ENCODE results near the gene SMYD4.
A peak's percentile ranks its signal among the peaks of the same experiment; 100 is the strongest.

Gene SMYD4

DNA sequence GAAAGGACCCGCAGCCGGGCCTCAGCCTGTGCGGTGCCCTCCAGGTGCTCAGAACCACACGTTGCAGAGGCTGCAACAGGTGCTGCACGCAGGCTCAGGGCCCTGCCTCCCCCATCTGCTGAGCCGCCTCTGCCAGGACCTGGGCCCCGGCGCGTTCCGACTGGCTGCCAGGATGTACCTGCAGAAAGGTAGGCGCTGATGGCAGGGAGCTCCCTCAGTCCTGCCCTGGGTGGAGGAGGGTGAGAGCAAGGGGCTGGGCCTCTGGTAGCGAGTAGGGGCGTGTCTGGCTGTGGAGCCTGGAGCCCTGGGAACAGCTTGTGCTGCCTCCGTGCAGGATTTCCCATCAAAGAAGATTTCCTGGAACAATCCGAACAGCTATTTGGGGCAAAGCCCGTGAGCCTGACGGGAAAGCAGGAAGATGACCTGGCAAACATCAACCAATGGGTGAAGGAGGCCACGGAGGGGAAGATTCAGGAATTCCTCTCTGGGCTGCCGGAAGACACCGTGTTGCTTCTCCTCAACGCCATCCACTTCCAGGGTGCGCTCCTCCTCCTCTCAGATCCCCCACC lies 82.6 kb downstream of the SMYD4 start:
- H3K4me3 ChIP-seq (ENCODE audit: low read depth, low read length) = no peak overlapping the region
- H3K36me3 ChIP-seq (ENCODE audit: control insufficient read depth in 2 of 2, insufficient read depth in 1 of 2, low read length in 2 of 2) = no peaks in the 10 kb centered on the region
- no peaks in the 10 kb centered on the region for H3K4me1 ChIP-seq (ENCODE audit: control insufficient read depth, insufficient read depth, low read length)
- H3K9me3 ChIP-seq (ENCODE audit: control insufficient read depth, insufficient read depth, low read depth, low read length) = no peaks in the 10 kb centered on the region
- no peak overlapping the region for H3K27ac ChIP-seq (ENCODE audit: extremely low read depth, low read depth, low read length)
- ChIA-PET CTCF (no interaction called here), POLR2A (interaction anchor here (1.0 kb wide), 1 partner anchor 31 kb away, joined by 4 read pairs; no protein-coding TSS in a partner anchor)
- TF ChIP-seq SCRT2 (tag by site-specific recombination; IDR thresholded peaks at IDR 0.05) (peak; percentile 87), ZNF549 (tag by site-specific recombination; IDR thresholded peaks at IDR 0.05) (no peak), ZNF530 (tag by site-specific recombination; IDR thresholded peaks at IDR 0.05; ENCODE audit: low read depth) (no peak)

DNA sequence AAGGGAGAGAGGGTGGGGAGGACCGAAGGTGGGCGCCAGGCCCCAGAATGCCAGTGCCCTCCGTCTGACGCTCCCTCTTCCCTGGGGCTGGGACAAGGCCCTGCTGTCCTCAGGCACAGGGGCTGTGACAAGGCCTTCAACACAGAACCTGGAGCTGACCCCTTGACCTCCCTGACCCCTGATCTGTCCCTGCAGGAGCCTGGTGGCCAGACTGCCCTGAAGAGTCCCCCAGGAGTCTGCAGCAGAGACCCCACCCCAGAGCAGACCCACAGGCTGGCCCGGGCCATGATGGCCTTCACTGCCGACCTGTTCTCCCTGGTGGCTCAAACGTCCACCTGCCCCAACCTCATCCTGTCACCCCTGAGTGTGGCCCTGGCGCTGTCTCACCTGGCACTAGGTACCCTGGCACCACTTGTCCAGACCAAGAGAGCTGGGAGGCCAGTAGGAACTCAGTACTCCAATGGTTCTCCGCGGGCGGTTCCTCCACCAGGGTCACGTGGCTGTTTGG lies 84.1 kb downstream of the SMYD4 start:
- Histone ChIP-seq H3K36me3 (ENCODE audit: control insufficient read depth in 2 of 2, insufficient read depth in 1 of 2, low read length in 2 of 2) (no peaks in the 10 kb centered on the region), H3K9me3 (ENCODE audit: control insufficient read depth, insufficient read depth, low read depth, low read length) (no peaks in the 10 kb centered on the region), H3K4me3 (ENCODE audit: low read depth, low read length) (no peak overlapping the region), H3K4me1 (ENCODE audit: control insufficient read depth, insufficient read depth, low read length) (no peaks in the 10 kb centered on the region), H3K27ac (ENCODE audit: extremely low read depth, low read depth, low read length) (no peak overlapping the region)
- ChIA-PET CTCF (interaction anchor here (0.7 kb wide), 1 partner anchor 38 kb away, joined by 4 read pairs; no protein-coding TSS in a partner anchor), POLR2A (interaction anchor here (0.7 kb wide), 1 partner anchor 29 kb away, joined by 4 read pairs; no protein-coding TSS in a partner anchor)
- TF ChIP-seq, protein P1, sequence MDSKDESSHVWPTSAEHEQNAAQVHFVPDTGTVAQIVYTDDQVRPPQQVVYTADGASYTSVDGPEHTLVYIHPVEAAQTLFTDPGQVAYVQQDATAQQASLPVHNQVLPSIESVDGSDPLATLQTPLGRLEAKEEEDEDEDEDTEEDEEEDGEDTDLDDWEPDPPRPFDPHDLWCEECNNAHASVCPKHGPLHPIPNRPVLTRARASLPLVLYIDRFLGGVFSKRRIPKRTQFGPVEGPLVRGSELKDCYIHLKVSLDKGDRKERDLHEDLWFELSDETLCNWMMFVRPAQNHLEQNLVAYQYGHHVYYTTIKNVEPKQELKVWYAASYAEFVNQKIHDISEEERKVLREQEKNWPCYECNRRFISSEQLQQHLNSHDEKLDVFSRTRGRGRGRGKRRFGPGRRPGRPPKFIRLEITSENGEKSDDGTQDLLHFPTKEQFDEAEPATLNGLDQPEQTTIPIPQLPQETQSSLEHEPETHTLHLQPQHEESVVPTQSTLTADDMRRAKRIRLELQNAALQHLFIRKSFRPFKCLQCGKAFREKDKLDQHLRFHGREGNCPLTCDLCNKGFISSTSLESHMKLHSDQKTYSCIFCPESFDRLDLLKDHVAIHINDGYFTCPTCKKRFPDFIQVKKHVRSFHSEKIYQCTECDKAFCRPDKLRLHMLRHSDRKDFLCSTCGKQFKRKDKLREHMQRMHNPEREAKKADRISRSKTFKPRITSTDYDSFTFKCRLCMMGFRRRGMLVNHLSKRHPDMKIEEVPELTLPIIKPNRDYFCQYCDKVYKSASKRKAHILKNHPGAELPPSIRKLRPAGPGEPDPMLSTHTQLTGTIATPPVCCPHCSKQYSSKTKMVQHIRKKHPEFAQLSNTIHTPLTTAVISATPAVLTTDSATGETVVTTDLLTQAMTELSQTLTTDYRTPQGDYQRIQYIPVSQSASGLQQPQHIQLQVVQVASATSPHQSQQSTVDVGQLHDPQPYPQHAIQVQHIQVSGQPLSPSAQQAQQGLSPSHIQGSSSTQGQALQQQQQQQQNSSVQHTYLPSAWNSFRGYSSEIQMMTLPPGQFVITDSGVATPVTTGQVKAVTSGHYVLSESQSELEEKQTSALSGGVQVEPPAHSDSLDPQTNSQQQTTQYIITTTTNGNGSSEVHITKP (tag by site-specific recombination; IDR thresholded peaks at IDR 0.05) = no peak
- TF ChIP-seq ZSCAN16 (tag by site-specific recombination; IDR thresholded peaks at IDR 0.05) (no peak), ZBTB48 (tag by site-specific recombination; IDR thresholded peaks at IDR 0.05) (no peak), ZIC2 (tag by site-specific recombination; IDR thresholded peaks at IDR 0.05) (no peak), BCL6B (tag by site-specific recombination; IDR thresholded peaks at IDR 0.05) (no peak), ZNF18 (tag by site-specific recombination; IDR thresholded peaks at IDR 0.05) (no peak), ZNF670 (tag by site-specific recombination; IDR thresholded peaks at IDR 0.05; ENCODE audit: low read depth) (no peak), HOXA7 (CRISPR knock-in tag; IDR thresholded peaks at IDR 0.05; ENCODE audit: borderline replicate concordance) (no peak), ZNF777 (tag by site-specific recombination; IDR thresholded peaks at IDR 0.05; ENCODE audit: borderline replicate concordance) (no peak), ZNF629 (tag by site-specific recombination; IDR thresholded peaks at IDR 0.05) (no peak), OVOL3 (tag by site-specific recombination; IDR thresholded peaks at IDR 0.05) (no peak), ZNF555 (tag by site-specific recombination; conservative IDR thresholded peaks at IDR 0.05) (no peak), ZNF280C (tag by site-specific recombination; IDR thresholded peaks at IDR 0.05) (no peak), HOXC10 (CRISPR knock-in tag; IDR thresholded peaks at IDR 0.05) (no peak), ZNF623 (tag by site-specific recombination; IDR thresholded peaks at IDR 0.05) (no peak), ZNF23 (tag by site-specific recombination; IDR thresholded peaks at IDR 0.05; ENCODE audit: borderline replicate concordance) (no peak), ZNF202 (tag by site-specific recombination; IDR thresholded peaks at IDR 0.05; ENCODE audit: borderline replicate concordance) (no peak)
- TF ChIP-seq, protein P2, sequence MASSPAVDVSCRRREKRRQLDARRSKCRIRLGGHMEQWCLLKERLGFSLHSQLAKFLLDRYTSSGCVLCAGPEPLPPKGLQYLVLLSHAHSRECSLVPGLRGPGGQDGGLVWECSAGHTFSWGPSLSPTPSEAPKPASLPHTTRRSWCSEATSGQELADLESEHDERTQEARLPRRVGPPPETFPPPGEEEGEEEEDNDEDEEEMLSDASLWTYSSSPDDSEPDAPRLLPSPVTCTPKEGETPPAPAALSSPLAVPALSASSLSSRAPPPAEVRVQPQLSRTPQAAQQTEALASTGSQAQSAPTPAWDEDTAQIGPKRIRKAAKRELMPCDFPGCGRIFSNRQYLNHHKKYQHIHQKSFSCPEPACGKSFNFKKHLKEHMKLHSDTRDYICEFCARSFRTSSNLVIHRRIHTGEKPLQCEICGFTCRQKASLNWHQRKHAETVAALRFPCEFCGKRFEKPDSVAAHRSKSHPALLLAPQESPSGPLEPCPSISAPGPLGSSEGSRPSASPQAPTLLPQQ (tag by site-specific recombination; IDR thresholded peaks at IDR 0.05) = no peak
- TF ChIP-seq, protein P3, sequence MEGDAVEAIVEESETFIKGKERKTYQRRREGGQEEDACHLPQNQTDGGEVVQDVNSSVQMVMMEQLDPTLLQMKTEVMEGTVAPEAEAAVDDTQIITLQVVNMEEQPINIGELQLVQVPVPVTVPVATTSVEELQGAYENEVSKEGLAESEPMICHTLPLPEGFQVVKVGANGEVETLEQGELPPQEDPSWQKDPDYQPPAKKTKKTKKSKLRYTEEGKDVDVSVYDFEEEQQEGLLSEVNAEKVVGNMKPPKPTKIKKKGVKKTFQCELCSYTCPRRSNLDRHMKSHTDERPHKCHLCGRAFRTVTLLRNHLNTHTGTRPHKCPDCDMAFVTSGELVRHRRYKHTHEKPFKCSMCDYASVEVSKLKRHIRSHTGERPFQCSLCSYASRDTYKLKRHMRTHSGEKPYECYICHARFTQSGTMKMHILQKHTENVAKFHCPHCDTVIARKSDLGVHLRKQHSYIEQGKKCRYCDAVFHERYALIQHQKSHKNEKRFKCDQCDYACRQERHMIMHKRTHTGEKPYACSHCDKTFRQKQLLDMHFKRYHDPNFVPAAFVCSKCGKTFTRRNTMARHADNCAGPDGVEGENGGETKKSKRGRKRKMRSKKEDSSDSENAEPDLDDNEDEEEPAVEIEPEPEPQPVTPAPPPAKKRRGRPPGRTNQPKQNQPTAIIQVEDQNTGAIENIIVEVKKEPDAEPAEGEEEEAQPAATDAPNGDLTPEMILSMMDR (tag by site-specific recombination; IDR thresholded peaks at IDR 0.05) = no peak

Data from HEK293 (cell line).